HAP-1 (cell line): ENCODE measurements around the gene ARHGAP33.
A peak's percentile ranks its signal among the peaks of the same experiment; 100 is the strongest.

Experiments used
- DNase-seq, 2 experiments: peaks; one replicate each; pipeline ENCODE4 v3.0.0-alpha.2; 2016 to 2020; ENCODE audit warnings: low spot score in 2 of 2
- H3K27me3 ChIP-seq: fragments of 250-450 bp; sonication (Bioruptor Pico); 2 replicates; pipeline ENCODE4 v1.5.1; 2020; ENCODE audit warnings: low read depth, mild to moderate bottlenecking, moderate library complexity
- H3K36me3 ChIP-seq: fragments of 250-450 bp; sonication (Bioruptor Pico); replicated peaks from 2 replicates; pipeline ENCODE4 v1.5.1; 2020; ENCODE audit warnings: mild to moderate bottlenecking
- H3K4me1 ChIP-seq: fragments of 250-450 bp; sonication (Bioruptor Pico); 2 replicates; pipeline ENCODE4 v1.5.1; 2020; ENCODE audit warnings: mild to moderate bottlenecking
- H3K4me3 ChIP-seq: fragments of 250-450 bp; sonication (Bioruptor Pico); 2 replicates; pipeline ENCODE4 v1.5.1; 2020; ENCODE audit warnings: mild to moderate bottlenecking, moderate library complexity
- H3K9me3 ChIP-seq: fragments of 250-450 bp; sonication (Bioruptor Pico); 2 replicates; pipeline ENCODE4 v1.5.1; 2020; ENCODE audit warnings: mild to moderate bottlenecking, moderate library complexity
- in situ Hi-C: fragments of 300-500 bp; cut with MboI; formaldehyde crosslinking; loops from 3 replicates; pipeline ENCODE4 v1.14.3; 2020; ENCODE audit warnings: low sequenced_read_pairs, inconsistent platforms, mixed read lengths

Gene ARHGAP33

DNA sequence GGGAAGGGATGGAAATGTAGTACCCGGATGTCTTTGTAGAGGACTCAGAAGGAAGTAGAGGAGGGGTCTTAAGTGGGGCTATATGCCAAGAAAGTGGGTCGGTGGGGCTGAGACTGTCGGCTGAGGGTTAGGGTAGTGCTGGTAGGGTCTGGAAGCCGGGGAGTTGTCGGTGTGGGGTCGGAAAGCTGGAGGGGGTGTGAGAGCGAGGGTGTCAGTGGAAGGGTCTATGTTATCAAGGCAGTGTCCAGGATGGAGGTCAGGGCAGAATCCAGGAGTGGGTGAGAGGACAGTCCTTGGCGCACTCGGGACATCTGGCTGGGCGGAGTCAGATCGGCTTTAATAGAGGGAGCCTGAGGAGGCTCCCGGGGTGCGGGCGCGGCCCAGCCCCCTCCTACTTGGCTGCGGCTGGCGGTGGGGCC is 20.2 kb upstream of the ARHGAP33 start:
- no peak for DNase-seq
- in situ Hi-C loops = no loop called here
- Histone ChIP-seq H3K36me3 (peaks cover 9% of the 10 kb centered on the region; the same call in 1 of the 2 replicates), H3K9me3 (no peaks in the 10 kb centered on the region), H3K4me3 (no peak overlapping the region), H3K27me3 (no peaks in the 10 kb centered on the region), H3K4me1 (peaks cover 6% of the 10 kb centered on the region; the same call in 1 of the 2 replicates)

DNA sequence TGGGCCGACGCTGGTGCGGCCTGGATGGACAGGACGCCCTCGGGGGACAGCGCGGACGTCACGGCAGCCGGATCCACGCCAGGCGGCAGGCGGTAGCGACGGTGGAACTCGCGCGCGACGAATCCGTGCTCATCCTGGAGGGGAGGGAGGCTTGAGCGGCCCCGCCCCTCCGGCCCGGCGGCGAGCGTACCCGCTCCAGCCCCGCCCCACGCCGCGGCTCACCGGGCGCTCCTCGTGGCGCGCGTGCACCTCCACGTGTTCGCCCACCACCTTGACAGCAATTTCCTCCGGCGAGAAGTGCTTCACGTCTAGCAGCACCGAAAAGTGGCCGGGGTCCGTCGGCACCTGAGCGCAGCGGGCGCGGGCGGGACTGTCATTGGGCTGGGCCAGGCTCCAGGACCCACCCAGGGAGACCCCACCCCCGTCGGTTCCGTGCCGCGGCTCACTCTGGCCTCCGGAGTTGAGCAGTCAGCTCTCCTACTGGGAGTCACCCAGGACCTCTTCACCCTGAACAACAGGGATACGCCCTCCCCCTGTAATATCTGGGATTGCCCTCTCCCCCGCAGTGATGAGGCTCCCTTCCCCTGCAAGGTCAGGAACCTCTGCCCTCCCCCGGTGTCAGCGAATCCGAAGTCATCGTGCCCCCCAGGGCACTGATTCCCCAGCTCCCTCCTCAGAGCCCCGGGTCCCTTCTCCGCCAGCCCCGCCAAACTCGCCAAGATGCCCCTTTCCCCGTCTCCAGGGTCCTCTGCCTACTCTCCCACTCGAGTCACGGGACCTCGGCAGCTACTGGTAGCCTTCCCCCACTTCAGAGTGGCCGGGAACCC is 19.6 kb upstream of the ARHGAP33 start:
- Histone ChIP-seq H3K27me3 (no peaks in the 10 kb centered on the region), H3K4me1 (peaks cover 6% of the 10 kb centered on the region; the same call in 1 of the 2 replicates), H3K4me3 (no peak overlapping the region), H3K36me3 (peaks cover 10% of the 10 kb centered on the region), H3K9me3 (no peaks in the 10 kb centered on the region)
- in situ Hi-C loops = no loop called here
- no peak for DNase-seq

DNA sequence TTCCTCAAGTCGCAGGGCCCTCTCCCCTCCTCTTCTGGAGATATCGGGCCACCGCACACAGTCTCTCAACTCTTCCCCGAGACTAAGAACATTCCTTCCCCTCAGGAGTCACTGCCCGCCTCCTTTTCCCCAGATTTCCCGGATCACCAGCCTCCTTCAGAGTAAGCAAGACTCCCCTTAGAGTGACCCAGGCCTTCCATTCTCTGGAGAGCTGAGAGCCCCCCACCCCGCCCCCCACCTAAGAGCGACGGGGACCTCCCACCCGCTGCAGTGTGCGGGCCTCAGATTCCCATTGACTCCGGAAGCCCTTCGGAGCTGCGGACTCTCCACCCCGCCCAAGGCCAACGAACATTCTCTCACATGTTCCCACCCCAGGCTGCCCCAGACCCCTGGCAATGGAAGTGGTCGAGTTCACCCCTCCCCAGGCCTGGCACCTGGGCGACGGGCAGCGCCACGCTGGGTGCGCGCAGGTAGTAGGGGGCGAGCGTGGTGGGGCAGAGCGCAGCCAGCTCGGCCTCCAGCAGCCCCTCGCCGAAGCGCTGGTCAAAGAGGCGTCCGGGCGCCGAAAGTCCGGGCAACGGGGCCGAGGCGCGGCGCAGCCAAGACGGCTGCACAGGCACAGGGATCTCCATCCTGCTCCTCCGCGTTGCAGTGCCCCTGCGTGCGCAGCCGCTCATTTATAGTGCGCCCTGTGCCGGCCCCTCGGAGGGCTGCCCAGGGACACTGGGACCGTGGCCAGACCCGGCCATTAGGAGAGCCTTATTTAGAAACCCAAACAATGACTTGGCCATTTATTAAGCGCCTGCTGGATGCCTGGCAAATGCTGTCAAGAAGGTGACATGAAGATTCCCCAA is 18.8 kb upstream of the ARHGAP33 start, which contains the start of gene HSPB6:
TSS of gene HSPB6 (minus strand) at position 653 of the 854 bp plus-strand sequence. CDS start at position 632, 21 bp downstream.
- Histone ChIP-seq H3K9me3 (no peaks in the 10 kb centered on the region), H3K27me3 (no peaks in the 10 kb centered on the region), H3K4me3 (peak within 1 kb of the TSS; percentile 68), H3K4me1 (peaks cover 6% of the 10 kb centered on the region; the same call in 1 of the 2 replicates), H3K36me3 (peaks cover 16% of the 10 kb centered on the region)
- in situ Hi-C loops = no loop called here
- no peak for DNase-seq

DNA sequence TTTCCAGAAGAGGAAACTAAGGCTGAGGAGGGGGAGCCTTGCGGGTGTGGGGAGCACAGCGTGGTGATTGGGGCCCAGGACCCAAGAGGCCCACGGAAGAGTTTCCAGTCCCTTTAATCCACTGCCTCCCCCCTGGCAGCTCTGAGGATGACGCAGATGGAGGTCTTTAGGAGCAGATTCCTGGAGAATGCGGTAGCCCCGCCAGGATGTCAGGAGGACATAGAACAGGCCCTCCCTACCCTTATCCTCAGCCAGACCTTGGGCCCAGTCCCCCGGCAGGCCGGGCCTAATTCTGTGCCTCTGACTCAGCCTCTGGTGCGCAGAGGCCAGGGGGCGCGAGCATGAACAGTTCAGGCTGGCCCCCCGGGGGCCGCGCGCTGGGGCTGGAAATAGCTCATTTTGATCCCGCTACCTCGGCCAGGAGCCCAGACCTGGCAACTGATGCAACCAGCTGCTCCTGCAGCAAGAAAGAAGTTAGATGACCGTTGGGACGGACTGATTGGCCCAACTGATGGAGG is 18.1 kb upstream of the ARHGAP33 start:
- DNase-seq = peak in 1 of 2 experiments; percentile 51
- Histone ChIP-seq H3K9me3 (no peaks in the 10 kb centered on the region), H3K4me1 (peaks cover 6% of the 10 kb centered on the region; the same call in 1 of the 2 replicates), H3K36me3 (peaks cover 21% of the 10 kb centered on the region), H3K4me3 (peak overlapping the region; percentile 68), H3K27me3 (no peaks in the 10 kb centered on the region)
- in situ Hi-C loops = no loop called here

DNA sequence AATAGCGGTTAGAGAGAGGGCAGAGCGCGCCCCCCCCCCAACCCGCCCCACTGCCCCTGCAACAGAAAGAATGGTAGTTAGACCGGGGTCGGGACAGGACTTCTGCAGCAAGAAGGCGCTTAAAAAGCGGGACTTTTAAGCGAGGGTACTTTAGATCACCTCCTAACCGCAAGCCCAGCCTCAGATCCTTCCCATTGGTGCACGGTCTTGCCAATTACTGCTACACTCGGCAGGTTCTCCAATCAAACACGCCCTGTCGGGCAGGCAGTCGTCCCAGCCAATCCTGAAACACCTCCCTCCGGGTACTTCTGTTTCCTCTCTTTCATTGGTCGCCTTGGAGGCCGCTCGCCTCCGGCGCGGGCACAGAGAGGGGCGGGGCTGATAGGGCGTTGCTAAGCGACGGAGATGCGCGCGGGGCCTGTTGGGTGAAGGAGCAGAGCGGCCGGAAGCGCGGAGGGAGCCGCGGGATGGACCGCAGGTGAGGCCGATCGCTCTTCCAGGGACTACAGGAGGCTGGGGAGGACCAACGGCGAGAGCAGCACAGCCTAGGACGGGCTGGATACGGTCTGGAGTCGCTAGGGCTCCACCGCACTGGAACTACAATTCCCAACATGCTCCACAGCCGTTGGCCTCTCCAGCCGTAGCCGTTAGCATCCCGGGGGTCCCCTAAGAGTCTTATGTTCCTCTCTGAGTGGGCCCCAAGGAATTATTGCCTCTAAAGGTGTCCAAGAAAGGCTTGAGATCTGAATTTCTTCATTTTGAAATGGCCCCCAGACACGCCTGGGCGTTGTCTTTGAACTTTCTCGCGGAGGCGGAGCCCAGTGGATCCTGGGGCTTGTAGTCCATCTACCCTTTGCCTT is 17.4 kb upstream of the ARHGAP33 start, which contains the start of gene PROSER3:
TSS of gene PROSER3 (plus strand) at position 428 of the 860 bp plus-strand sequence. CDS start at position 468, 40 bp downstream.
- in situ Hi-C loops = no loop called here
- H3K4me3 ChIP-seq = peak within 1 kb of the TSS; percentile 68
- no peaks in the 10 kb centered on the region for H3K27me3 ChIP-seq
- DNase-seq = peak; percentile 99
- H3K9me3 ChIP-seq = no peaks in the 10 kb centered on the region
- peaks cover 18% of the 10 kb centered on the region for H3K36me3 ChIP-seq
- H3K4me1 ChIP-seq = peaks cover 6% of the 10 kb centered on the region; the same call in 1 of the 2 replicates

DNA sequence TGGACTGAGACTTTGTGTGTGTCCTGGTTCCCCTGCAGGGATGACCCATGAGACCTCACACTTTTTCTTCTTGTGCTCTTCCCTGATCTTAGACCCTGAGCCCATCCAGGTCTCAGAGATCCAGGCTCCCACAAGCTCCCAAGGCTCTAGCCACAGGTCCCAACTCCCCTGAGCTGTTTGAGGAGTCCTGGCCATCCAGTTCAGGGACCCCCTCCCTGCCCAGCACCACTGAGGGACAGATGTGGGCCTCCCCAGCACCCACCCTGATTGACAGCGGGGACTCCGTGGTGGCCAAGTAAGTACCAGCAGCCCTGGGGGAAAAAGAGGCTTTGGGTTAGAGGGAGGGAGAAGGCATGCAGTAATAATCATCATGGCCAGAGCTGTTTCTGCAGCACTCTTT is 15.7 kb upstream of the ARHGAP33 start:
- DNase-seq = no peak
- Histone ChIP-seq H3K9me3 (no peaks in the 10 kb centered on the region), H3K36me3 (peaks cover 19% of the 10 kb centered on the region), H3K4me1 (peaks cover 6% of the 10 kb centered on the region; the same call in 1 of the 2 replicates), H3K4me3 (no peak overlapping the region), H3K27me3 (no peaks in the 10 kb centered on the region)
- in situ Hi-C loops = no loop called here

DNA sequence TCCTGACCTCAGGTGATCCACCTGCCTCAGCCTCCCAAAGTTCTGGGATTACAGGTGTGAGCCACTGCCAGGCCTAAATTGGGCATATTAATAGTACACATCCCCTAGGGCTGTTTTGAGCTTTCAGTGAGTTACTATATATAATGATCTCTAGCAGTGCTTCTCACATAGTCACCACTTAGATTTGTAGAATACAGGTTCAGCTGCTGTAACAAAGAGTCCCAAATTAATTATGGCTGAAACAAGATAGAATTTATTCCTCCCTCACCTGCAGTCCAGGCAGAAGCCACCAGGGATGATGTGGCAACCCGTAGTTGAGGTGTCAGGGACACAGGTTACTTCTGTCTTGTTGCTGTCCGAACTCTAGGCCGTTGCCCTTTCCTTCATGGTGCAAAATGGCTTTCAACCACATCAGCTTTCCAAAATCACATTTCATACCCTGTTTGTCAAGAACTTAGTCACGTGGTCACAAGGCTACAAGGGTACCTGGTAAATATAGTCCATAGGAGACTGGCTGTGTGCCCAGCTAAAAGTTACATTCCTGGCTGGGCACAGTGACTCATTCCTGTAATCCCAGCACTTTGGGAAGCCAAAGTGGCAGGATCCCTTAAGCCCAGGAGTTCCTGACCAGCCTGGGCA is 14.5 kb upstream of the ARHGAP33 start:
- Histone ChIP-seq H3K27me3 (no peaks in the 10 kb centered on the region), H3K36me3 (peaks cover 26% of the 10 kb centered on the region), H3K4me3 (no peak overlapping the region), H3K4me1 (peaks cover 6% of the 10 kb centered on the region; the same call in 1 of the 2 replicates), H3K9me3 (no peaks in the 10 kb centered on the region)
- DNase-seq = no peak
- in situ Hi-C loops = no loop called here

DNA sequence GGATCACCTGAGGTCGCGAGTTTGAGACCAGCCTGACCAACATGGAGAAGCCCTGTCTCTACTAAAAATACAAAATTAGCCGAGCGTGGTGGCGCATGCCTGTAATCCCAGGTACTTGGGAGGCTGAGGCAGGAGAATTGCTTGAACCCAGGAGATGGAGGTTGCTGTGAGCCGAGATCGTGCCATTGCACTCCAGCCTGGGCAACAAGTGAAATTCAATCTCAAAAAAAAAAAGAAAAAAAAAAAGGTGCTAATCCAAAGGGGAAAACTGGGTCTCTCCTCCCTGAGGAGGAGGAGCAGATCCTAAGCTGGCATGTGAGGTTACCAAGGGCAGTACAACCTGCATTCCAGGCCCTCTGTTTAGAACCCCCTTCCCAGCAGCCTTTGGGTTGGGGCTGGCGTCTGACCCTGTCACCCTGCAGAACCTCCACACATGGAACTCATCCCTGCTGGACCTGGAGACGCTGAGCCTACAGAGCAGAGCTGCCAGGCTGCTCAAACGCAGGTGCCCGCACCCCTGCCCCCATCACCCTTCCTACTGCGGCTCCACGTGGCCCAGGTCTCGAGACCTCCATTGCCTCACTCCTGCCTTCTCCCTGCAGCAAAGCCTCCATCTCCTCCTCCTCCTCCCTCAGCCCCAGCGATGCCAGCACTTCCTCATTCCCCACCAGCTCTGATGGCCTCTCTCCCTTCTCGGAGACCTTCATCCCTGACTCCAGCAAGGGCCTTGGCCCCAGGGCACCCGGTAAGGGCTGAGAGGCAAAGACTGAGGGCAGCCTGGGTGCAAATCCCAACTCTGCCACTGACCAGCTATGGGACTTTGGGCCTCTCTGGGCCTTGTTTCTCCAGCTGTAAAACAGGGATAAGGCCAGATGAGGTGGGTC is 10.7 kb upstream of the ARHGAP33 start:
- in situ Hi-C loops = no loop called here
- H3K27me3 ChIP-seq = no peaks in the 10 kb centered on the region
- DNase-seq = no peak
- no peaks in the 10 kb centered on the region for H3K9me3 ChIP-seq
- peaks cover 29% of the 10 kb centered on the region for H3K36me3 ChIP-seq
- no peaks in the 10 kb centered on the region for H3K4me1 ChIP-seq
- H3K4me3 ChIP-seq = no peak overlapping the region

DNA sequence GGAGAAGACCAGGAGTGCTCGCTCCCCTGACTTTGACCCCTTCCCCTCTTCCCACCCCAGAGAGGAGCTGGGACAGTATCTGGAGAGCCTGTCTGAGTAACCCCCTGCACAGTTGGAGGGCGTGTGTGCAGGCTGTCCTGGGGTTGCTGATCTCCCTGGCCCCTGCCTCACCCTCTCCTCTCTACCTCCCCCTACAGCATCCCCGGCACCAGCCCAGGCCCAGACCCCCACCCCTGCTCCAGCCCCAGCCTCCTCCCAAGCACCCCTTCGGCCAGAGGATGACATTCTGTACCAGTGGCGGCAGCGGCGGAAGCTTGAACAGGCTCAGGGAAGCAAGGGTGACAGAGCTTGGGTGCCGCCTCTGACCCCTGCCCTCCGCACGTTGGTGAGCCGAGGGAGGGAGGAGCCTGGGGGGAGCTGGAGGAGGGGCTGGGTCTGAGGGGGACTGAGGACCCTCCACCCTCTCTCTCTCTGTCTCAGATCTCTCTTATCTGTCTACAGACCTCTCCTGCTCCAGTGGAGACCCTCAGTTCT is 8.7 kb upstream of the ARHGAP33 start:
- no peaks in the 10 kb centered on the region for H3K9me3 ChIP-seq
- DNase-seq = no peak
- no peaks in the 10 kb centered on the region for H3K4me1 ChIP-seq
- peaks cover 22% of the 10 kb centered on the region for H3K36me3 ChIP-seq
- in situ Hi-C loops = no loop called here
- H3K4me3 ChIP-seq = no peak overlapping the region
- H3K27me3 ChIP-seq = no peaks in the 10 kb centered on the region

DNA sequence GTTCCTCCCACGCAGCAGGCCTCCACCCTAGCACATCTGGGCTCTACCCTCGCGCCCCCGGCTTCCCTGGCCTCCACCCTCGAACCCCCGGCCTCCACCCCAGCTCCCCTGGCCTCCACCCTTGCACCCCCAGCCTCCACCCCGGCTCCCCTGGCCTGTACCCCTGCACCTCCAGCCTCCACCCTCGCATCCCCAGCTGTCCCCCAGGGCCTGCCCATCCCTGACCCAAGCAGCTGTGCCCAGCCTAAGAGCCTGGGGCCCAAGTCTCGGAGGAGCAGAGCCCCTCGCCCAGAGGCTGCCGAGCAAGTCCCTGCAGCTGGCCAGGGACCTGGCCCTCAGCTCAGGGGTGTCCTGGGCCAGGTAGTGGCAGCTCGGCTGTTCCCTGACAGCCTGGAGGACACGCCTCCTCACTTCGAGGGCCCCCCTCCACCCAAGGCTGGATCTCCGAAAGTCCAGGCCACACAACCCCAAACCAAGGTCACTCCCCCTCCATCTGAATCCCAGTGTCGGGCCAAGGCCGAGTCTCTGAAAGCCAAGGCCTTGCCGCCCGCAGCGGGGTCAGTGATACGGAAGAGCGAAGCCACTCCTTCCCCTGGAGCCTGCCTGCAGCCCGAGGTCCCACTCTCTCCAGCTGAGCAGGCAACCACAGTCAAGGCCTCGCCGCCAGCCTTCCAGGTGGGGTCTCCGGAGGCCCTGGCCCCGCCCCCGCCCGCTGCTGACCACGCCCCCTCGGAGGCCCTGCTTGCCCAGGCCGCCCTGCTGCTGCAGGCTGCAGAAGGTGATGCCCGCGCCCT is 7.9 kb upstream of the ARHGAP33 start:
- Histone ChIP-seq H3K36me3 (peaks cover 17% of the 10 kb centered on the region), H3K4me3 (no peak overlapping the region), H3K9me3 (no peaks in the 10 kb centered on the region), H3K27me3 (no peaks in the 10 kb centered on the region), H3K4me1 (no peaks in the 10 kb centered on the region)
- in situ Hi-C loops = no loop called here
- DNase-seq = no peak

DNA sequence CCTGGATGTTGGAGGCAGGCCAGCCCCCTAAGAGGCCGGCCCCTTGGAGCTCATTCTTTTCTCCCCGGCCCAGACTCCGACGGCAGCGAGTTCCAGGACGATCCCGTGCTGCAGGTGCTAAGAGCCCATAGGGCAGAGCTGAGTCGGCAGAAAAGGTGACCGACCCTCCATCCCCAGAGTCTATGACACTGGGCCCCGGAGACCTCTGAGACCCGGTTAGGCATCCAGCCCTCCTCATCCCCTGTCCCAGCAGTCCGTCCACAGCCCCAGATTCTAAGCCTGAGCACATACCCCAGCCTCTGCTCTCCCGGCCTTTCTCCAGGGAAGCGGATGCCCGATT is 7.3 kb upstream of the ARHGAP33 start:
- Histone ChIP-seq H3K4me1 (no peaks in the 10 kb centered on the region), H3K9me3 (no peaks in the 10 kb centered on the region), H3K27me3 (no peaks in the 10 kb centered on the region), H3K36me3 (peaks cover 17% of the 10 kb centered on the region), H3K4me3 (no peak overlapping the region)
- DNase-seq = no peak
- in situ Hi-C loops = no loop called here
